GM21576 (cell line): ENCODE data around the gene SMURF2.
"Not testable (repeated sequence)": the region's sequence is repeated elsewhere in the genome, so short reads cannot be mapped to it uniquely, and the experiment has no call there.

Experiments used
- ATAC-seq: cut with Tn5 transposase; IDR thresholded peaks from one replicate; pipeline ENCODE4 v1.9.1; 2021; ENCODE audit warnings: mild to moderate bottlenecking, moderate library complexity; ENCODE audit not compliant: unreplicated experiment

SMURF2 gene

DNA sequence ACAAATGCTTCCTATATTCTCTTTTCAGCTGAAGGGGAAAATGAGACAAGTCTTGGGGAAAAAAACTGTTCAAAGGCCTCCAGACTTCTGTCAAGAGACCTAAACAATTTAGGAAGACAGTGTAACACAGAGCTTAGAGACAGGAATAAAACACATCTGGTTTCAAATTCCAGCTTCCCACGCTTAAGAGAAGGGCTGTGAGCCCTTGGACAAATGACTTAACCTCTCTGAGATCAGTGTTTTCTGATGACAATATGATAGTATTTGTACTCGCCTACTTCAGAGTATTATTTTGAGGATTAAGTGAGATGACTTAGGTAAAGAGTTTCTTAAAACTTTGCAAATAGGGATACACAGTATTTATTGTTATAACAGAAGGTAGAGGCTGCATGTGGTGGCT is 29.5 kb downstream of the SMURF2 start:
- ATAC-seq: no peak

DNA sequence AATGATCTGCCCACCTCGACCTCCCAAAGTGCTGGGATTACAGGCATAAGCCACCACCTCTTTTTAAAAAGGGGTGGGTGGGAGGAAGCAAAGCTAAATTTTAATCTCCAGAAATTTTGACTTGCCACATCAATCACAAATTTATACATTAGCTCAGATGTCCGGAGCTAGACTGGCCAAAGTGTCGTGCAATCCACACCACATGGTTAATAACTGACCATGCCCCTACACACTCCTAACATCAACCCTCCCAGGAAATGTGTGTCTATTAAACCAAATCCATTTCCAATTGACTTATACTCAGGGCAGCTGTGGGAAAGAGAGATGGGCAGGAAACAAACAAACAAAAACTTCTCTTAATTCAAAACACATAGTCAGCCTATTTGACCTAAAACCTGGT is 29.9 kb downstream of the SMURF2 start:
- ATAC-seq: no peak

DNA sequence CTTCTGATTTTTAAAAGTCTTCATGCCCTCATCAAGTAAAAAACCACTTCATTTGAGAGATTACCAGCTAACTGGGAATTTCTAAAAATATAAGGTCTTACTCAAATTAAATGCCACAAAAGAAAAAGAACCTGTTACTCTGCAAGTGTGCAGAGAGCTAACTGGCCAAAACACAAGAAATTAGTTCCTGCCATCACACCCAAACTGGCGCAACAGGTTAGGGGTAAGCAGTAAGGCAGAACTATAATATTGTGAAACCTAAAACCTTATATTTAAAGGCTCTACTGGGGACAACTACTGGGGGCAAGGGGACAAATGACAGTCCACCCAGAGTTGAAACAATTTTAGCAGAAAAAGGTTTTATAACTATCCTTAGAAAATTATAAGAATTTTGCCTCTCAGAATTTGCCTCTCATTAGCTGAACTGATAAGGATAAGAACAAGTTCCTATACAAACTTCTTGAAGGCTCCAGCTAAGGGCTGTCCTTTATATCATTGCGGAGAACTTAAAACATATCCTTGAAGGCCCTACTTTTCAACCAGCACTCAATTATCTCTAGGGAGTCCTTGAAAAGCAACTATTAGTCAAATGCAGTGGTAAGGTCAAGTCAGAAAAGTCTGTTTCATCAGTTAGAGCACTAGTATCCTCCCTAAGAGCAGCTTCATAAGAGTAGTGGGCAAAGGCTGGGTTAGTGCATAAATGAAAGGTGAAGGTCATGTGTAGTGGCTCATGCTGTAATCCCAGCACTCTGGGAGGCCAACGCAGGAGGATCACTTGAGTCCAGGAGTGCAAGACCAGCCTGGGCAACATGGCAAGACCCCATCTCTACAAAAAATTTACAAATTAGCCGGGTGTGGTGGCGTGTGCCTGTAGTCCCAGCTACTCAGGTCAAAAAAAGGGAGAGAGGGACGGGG is 31.5 kb downstream of the SMURF2 start:
- no peak for ATAC-seq

DNA sequence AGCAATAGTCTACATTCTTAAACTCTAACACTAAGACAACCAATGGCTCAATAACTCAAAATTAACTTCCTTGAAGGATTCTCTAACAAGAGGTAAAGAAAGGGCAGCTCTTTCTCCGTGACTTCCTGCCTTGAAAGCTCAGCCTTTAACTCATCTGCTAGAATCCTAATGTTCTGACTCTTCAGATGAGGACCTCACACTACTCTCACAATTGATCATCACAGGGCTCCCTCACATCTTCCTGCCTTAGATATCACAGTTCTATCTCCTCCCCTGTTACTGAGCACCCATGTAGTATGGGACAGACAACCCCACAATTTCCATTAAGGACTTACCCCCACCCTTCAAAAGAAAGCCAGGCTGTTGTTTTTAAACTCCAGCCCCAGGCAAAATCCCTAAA is 33.5 kb downstream of the SMURF2 start:
- ATAC-seq: no peak

DNA sequence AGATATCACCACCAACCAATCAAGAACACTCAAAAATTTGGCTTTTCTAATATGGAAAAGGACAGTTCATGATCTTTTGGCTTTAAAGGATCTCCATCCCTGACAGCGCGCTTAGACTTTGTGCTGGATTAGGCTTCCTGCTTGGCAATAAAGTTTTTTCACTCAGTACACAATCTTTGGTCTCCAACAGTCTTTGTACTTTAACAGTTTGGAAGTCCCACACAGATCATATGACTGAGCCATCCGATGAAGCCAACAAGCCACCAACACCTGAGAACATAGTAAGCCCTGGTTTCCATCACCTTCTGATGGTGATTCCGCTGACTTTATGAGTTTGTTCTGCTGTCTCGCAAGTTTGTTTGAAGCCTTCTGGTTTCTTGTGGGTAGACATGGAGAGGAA is 34.3 kb downstream of the SMURF2 start:
- ATAC-seq: no peak

DNA sequence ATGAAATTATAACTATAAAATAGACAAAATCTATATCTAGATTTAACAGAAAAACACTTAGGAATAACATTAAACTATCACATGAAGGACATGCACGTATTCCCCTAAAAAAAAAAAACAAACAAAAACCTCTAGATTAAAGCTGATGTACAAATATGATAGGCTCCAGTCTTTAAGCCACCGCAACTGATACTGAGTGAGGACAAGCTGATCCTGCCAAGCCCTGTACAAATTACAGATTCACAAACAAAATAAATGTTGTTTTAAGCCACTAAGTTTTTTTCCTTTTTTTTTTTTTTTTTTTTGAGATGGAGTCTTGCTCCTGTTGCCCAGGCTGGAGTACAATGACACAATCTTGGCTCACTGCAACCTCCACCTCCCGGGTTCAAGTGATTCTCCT is 35.3 kb downstream of the SMURF2 start:
- no peak for ATAC-seq

DNA sequence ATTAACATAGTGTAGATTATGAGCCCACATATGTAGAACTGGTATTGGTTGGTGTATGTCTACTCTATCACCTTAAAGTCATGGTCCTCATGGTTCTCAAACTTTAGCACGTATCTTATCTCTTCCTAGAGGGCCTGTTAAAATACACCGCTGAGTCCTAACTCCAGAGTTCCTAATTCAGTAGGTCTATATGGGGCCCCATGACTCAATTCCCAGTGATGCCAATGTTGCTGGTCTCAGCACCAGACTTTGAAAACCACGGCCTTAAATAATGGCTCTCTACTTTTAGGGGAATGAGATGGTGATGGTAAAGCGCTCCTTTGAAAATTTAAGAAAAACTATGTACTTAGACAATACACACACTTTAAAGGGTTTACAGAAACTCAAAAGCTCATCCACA is 36.6 kb downstream of the SMURF2 start:
- no peak for ATAC-seq

DNA sequence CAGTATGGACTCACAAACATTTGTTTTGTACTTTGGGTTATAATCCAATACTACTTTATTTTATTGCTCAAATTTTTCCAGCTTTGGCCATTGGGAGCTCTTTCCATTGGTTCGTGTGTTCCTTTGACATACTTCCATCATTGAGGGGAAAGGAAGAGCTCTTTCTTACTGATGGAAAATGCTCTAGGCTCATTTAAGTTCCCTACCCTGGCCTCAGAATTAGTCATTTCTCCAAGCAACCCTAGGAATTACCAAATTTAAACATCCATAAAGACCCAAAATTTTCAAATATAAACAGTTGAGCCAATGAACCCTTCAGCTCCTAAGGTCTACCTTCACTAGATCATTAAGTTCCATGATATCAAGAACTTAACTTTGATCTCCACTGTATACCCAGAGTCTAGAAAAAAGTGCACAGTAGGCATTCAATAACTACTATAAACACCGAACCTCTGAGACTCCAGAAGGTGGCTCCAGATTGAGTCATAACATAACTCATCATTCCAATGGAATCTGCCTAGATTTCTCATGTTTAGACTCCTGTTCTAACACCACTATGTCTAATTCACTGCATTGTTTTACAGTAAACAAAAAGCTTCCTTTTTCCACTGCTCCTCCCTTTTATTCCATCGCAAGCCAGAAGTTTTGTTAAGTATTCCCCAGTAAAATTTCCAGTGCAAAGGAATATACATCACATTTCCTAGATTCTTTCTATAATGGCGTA is 39.0 kb downstream of the SMURF2 start:
- no peak for ATAC-seq

DNA sequence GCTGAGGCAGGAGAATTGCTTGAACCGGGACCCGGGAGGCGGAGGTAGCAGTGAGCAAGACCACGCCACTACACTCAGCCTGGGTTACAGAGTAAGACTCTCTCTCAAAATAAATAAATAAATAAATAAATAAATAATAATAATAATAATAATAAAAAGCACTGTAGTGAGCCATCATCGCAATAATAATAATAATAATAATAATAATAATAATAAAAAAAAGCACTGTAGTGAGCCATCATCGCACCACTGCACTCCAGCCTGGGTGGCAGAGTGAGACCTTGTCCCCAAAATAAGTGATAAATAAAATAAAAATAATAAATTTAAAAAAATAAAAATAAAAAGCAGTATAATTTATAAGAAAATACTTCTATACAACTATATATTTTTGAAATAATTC is 40.3 kb downstream of the SMURF2 start:
- no peak for ATAC-seq

DNA sequence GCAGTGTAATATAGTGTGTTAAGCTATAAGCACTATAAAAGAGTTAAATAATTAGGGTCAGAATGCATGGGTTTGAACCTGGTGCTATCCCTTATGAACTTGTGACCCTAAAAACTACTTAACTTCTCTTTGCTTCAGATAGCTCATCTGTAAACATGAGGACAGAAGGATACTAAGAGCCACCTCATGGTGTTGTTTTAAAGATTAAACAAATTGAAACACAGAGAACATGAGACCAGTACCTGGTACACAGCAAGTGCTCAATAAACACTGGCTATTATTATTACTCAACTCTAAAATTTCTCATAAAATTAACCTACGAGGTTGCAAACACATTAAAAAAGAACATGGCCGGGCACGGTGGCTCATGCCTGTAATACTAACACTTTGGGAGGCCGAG is 43.3 kb downstream of the SMURF2 start:
- no peak for ATAC-seq

DNA sequence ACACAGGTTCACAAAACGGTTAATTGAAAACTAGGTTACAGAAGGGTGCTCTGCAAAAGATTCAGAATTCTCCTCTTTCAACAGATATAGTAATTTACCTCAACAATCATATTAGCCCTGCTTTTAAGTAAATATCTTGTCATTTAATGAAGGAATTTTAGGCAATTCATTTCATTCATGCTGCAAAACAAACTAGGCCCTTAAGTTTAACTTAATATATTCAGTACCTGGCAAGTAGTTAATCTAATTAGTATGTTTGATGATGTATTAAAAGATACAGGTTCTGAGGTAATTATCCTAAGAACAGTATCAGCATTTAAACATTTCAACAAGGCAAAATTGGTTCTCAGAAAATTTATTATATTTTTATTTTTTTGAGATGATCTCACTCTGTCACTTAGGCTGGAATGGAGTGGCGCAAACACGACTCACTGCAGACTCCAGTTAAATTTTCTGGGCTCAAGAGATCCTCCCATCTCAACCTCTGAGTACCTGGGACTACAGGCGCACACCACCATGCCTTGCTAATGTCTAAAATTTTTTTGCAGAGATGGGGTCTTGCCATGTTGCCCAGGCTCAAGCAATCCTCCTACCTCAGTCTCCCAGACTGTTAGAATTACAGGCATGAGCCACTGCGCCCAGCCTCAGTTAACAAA is 44.9 kb downstream of the SMURF2 start:
- ATAC-seq: no peak

DNA sequence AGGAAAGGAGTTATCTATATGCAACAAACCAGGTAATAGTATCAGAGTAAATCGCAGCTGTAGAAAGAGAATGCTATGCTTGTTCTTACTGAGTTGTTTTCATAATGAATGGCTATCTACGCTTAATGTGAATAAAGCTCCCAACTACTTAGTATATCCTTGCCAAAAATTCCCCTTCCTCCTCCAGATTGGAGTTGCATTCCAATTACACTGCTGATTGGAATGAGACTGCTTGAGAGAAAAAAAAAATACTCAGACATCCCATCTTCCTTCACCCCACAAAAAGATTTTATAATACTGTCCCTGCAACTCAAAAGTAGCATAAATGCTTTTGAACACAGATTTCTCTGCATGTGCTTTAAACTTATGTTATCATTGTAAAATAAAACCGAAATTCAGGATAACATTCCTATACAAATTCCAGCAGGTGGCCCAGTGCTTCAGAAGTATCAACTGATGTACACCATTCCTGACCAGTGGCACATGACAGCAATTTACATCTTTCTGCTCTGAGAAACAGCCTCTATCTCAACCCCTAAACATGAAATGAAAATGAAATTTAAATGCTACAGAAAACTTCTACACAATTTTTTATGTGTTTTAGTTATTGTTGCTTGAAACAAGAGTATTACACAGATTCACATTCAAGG is 47.0 kb downstream of the SMURF2 start:
- no peak for ATAC-seq

DNA sequence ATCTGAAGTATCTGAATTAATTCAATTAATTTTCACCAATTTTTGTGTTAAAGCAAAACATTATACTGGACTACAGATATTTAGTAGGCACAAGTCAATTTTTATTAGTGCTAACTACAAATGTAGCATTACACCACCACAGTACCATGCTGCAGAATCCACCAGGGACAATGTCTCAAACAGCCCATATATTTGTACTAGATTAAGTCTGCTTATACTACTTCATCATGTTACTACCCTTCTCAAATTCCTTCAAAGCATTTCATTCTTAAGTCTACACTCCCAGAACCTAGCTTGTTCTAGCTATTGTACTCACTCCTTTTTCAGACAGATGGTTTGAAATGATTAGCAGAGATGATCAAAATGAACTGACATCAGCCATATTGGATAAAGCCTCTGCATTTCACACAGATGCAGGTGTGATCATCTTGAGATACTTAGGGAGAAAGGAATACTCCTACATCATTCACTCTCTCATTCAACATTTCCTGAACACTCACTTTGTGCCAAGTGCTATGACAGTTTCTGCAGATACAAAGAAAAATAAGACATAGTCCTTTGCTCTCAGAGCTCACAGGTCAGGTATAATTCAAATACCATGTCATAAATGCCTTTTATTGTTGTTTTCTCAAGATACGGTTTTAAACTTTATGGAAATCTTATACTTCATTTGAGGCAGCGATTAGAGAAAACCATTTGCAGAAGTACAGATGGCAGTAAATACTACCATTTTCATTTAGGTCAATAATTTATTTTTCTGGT is 47.7 kb downstream of the SMURF2 start:
- ATAC-seq: no peak

DNA sequence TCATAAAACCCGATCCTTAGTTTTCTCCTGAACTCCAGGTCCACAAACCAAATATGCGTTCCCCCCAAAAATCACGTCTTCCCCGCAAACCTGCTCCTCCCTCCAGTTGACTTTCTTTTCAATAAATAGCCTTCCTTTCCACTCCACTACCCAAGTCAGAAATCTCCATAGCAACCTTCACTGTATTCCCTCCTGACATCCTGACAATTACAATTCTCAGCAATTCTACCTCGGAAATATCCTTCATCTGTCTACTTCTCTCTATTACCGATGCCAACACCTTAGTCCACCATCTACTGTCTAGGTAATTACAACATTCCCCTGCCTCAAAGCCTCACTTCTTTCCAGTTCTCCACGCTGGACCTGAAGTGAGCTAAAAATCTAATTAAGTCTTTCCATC is 50.7 kb downstream of the SMURF2 start:
- no peak for ATAC-seq

DNA sequence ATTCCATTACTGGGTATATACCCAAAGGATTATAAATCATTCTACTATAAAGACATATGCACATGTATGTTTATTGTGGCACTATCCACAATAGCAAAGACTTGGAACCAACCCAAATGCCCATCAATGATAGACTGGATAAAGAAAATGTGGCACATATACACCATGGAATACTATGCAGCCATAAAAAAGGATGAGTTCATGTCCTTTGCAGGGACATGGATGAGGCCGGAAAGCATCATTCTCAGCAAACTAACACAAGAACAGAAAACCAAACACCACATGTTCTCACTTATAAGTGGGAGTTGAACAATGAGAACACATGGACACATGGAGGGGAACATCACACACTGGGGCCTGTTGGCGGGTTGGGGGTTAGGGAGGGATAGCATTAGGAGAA is 51.9 kb downstream of the SMURF2 start:
- not testable (repeated sequence) for ATAC-seq

DNA sequence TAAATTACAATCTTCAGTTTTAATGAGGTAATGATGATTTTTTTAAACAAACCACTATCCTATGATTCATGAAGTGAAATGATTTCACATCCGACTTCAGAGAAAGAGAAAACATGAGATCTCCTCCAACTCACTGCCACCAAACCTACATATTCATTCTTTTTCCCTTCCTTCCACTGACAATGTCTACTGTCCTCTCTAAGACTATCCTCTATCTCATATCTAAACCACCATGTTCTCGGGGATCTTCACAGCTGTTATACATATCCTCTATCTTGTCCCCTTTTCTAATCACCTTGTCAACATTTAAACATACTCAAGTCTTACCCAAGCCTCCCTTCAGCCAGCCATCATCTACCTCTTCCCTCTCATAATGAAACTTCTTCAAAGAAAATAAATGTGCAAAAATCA is 53.5 kb downstream of the SMURF2 start:
- ATAC-seq: no peak

DNA sequence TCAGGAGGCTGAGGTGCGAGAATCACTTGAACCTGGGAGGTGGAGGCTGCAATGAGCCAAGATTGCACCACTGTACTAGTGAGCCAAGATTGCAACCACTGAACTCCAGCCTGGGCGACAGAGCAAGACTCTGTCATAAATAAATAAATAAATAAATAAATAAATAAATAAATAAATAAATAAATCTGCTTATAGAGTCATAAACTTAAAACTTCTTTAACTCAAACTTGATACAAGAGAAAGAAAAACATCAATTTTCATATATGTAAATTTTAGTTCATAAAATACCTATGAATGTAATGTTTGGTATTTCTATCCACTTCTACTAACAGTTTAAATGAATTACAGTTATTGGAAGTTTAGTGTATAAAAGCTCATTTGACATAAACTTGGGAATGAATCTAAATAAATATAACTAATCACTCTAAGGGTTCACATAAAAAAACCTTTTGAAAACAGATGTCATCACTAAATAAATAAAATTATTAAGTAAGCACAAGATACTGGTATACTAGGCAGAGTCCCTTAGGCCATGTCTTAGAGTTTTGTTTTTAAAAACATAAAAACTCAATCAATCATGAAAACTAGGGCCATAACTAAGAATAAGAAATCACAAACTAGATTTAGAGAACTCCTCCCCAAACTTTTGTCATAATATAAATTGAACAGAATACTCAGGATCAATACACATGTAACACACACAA is 54.1 kb downstream of the SMURF2 start:
- ATAC-seq: no peak

DNA sequence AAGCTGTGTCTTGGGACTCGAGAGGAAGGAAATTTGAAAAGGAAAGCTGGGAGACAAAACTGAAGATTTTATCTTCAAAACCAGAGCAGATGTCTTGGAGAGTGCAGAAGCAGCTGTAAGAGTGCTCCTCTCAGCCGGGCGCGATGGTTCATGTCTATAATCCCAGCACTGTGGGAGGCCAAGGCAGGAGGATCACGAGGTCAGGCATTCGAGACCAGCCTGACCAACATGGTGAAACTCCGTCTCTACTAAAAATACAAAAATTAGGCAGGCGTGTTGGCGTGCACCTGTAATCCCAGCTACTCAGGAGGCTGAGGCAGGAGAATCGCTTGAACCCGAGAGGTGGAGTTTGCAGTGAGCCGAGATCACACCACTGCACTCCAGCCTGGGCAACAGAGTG is 57.6 kb downstream of the SMURF2 start:
- not testable (repeated sequence) for ATAC-seq

DNA sequence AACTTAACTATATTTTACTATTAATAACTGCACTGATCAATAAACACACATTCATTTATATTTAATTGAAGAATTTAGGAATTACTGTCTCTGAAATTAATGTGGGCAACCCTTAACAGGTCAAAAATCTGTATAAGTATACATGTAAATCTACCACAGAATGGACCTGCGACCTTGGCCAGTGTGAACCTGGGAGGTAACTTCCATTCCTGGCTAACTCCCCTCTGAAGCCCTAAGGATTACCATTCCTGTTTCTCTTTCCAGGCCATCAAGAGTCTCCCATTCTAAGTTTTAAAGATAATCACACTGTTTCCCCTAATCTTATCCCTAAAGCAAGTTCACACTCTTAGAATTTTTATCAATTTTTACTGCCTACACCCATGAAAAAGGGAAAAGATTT is 58.1 kb downstream of the SMURF2 start:
- ATAC-seq: no peak

DNA sequence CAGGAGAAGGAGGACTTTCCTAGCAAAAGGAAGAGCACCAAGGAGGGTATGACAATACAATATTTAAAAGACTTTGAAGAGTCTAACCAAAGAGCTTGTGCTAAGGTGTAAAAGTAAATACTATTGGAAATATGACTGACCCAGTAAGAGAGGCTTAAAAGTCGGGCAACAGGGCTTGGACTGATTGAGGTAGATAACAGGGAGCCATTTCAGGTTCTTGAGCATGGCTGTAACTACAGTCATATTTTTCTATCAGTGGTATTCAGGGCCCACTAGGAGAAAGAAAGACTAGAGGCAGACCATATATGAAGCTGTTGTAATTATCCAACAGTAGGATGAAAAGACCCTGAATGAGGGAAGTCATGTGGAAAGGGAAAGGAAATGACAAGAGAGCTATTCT is 62.3 kb downstream of the SMURF2 start:
- ATAC-seq: no peak
